SKM-1 (cell line): ENCODE measurements around the gene RAB44.

Experiments
- DNase-seq: peaks from one replicate; lab custom pipeline; 2025; ENCODE audit not compliant: unreplicated experiment; lab: John Stamatoyannopoulos, UW

Gene RAB44

DNA sequence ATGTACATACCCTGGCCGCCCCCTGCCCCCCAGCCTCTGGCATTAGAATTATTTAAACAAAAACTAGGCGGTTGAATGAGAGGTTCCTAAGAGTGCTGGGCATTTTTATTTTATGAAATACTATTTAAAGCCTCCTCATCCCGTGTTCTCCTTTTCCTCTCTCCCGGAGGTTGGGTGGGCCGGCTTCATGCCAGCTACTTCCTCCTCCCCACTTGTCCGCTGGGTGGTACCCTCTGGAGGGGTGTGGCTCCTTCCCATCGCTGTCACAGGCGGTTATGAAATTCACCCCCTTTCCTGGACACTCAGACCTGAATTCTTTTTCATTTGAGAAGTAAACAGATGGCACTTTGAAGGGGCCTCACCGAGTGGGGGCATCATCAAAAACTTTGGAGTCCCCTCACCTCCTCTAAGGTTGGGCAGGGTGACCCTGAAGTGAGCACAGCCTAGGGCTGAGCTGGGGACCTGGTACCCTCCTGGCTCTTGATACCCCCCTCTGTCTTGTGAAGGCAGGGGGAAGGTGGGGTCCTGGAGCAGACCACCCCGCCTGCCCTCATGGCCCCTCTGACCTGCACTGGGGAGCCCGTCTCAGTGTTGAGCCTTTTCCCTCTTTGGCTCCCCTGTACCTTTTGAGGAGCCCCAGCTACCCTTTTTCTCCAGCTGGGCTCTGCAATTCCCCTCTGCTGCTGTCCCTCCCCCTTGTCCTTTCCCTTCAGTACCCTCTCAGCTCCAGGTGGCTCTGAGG is 11.5 kb upstream of the RAB44 start:
- DNase-seq: no peak

DNA sequence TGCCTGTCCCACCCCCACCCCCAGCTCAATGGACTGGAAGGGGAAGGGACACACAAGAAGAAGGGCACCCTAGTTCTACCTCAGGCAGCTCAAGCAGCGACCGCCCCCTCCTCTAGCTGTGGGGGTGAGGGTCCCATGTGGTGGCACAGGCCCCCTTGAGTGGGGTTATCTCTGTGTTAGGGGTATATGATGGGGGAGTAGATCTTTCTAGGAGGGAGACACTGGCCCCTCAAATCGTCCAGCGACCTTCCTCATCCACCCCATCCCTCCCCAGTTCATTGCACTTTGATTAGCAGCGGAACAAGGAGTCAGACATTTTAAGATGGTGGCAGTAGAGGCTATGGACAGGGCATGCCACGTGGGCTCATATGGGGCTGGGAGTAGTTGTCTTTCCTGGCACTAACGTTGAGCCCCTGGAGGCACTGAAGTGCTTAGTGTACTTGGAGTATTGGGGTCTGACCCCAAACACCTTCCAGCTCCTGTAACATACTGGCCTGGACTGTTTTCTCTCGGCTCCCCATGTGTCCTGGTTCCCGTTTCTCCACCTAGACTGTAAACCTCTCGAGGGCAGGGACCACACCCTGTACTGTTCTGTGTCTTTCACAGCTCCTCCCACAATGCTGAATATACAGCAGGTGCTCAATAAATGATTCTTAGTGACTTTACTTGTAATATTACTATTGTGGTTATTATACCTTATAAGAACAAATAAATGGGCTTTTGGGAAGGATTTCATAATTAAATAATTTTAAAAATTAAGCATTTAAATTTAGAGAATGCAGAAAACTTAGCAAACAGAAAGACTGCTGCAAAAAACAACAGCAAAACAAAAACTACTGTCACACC is 10.7 kb upstream of the RAB44 start:
- no peak for DNase-seq

DNA sequence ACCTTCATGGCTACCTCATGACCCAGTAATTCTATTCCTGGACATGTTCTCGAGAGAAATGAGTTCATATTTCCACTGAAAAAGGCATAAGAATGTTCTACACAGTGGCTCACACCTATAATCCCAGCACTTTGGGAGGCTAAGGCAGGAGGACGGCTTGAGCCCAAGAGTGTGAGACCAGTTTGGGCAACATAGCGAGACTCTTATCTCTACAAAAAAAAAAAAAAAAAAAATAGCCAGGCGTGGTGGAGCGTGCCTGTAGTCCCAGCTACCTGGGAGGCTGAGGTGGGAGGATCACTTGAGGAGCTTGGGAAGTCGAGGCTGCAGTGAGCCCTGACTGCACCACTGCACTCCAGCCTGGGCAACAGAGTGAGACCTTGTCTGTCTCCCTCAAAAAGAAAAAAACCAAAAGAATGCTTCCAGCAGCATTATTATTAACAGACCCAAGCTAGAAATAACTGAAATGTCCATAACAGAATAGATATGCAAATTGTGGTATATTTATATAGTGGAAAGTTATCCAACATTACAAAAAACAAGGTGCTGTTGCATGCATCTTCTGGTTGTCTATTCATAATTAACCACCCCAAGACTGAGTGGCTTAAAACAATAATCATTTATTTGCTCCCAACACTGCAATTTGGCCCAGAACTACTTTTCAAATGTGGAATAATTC is 9.4 kb upstream of the RAB44 start:
- no peak for DNase-seq

- no peak for DNase-seq
Measured at GRCh38 chr6:36688739-36689075, 8.9 kb upstream of the RAB44 start.

- DNase-seq: no peak
Measured at GRCh38 chr6:36691011-36691410, 6.6 kb upstream of the RAB44 start.

DNA sequence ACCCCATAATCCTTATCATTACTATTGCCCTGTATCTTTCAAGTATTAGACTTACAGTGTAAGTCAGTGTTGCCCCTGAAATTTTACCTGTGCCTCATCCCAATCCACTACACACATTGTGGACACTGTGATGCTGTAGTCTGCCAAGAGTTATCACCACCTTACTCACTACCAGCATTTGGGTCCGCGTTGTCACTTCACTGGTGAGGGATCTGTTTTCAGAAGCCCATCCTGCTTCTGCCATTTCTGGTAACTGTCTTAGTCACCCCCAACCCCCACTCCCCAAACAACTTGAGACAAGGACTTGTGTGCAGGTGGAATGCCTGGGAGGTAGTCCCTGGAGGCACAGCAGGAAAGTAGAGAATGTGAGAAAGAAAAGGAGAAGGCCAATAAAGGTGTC is 6.0 kb upstream of the RAB44 start:
- DNase-seq: no peak

DNA sequence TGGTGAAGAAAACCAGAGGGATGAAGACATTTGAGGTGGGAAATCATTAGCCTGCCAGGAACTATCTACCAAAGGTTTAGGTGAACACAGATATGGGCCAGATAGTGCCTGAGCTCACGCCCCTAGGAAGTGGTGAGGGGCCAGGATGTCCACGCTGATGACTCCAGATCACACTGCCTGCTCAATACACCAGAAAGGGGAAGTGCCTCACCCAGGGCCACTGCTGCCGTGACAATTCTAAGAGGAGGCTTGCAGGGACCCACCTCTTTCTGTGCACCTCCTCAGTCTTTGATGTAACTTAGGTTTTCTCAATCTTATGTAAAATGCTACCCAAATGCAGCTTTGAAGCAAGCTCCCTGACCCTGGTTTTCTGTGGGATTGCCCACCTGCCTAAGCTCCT is 5.4 kb upstream of the RAB44 start:
- DNase-seq: peak; percentile 85

- DNase-seq: no peak
Measured at GRCh38 chr6:36692861-36693702, 4.5 kb upstream of the RAB44 start.

GRCh38 chr6:36694616-36695015 is 3.0 kb upstream of the RAB44 start:
- no peak for DNase-seq

- no peak for DNase-seq
Measured at GRCh38 chr6:36695414-36695813, 2.2 kb upstream of the RAB44 start.

GRCh38 chr6:36698196-36698595 is 570 bp downstream of the RAB44 start:
- no peak for DNase-seq

DNA sequence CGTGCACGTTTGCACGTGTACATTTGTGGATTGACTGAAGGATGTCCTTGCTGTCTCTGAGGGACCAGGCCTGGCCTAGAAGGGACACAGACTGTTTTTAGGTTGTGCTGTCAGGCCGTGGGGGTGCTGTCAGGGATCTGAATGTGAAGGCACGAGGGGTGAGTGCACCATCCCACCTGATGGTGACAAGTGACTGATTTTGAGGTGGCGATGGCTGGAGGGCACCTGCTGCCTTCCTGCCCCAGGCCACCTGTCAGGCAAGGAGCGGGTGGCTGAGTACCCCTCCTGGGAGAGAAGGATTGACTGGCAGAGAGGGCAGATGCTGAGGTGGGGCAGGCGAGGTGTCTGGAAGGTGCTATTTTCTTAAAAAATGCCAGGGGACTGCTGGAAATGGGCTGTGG is 1.2 kb downstream of the RAB44 start:
- DNase-seq: no peak

- DNase-seq: no peak
Measured at GRCh38 chr6:36699348-36699747, 1.7 kb downstream of the RAB44 start.

GRCh38 chr6:36700071-36700812 is 2.6 kb downstream of the RAB44 start:
- DNase-seq: no peak

DNA sequence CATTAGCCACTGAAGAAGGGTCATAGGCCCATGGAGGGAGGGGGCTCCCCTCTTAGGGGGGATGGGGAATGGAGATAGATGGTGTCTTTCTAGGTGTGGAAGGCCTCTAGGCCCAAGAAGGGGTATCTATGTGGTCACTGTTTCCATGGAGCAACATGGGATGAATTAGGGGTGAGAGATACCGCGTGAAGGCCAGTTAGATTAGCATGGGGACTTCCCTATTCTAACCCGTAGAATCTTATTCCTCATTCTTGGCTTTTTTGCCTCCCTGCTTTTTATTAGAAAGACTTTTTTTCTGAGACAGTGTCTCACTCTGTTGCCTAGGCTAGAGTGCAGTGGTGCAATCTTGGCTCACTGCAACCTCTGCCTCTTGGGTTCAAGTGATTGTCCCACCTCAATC is 3.2 kb downstream of the RAB44 start:
- peak; percentile 76 for DNase-seq

DNA sequence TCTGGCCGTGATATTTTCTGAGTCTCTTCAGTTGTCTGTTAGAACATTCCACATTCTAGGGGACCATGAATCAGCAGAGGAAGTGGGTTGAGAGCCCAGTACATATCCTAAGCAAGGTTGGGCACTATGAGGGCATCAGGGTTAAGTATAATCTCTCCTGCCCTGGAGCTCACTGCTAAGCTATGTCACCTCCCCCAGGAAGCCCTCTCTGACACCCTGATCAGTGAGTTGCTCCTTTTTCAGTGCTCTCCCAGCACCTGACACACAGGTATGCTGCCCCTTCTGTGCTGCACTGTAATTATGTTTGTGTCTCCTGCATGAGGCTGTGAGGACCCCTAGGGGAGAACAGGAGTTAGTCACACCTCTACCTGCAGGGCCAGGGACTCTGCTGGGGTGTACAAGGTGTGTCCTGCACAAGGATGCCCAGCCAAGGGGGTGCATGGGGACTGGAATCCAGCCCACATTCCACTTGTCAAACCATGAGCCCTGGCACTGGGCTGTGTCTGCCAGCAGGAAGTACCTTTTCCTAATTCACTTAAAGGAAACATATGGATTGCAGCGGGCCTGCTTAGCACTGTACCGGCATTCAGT is 3.9 kb downstream of the RAB44 start:
- DNase-seq: no peak

DNA sequence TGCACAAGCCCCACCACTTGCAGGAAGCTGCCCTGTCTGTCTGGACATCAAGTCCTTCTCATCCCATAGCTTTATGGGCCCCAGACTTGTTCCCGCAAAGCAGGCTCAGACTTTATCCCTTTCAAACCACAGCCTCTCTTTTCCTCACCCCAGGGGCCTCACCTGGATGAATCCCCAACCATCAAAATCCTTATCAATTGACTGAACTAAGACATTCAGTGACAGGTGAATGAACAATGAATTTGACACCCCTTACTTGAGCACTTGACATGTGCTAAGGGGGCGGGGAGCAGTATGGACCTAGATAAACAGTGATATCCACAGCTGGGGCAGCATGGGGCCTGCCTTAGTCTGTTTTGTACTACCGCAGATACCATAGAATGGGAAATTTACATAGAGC is 5.0 kb downstream of the RAB44 start:
- DNase-seq: no peak

DNA sequence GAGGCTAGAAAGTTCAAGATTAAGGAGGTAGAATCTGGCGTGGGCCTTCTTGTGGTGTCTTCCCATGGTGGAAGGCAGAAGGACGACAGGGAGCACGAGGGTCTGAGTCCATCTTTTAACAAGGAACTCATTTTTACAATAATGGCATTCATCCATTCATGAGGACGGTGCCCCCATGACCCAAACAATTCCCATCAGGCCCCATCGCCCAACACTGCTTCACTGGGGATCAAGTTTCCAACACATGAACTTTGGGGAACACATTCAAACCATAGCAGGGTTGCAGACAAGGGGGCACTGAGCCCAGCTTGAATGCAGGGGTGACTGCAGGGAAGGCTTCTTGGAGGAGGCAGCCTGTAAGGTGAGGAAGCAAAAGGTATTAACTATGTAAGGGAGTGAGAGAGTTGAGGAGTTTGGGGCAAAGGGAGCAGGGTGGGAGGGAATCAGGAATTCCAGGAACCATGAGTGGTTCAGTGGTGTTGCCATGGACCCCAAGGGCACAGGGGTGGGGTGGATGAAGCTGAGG is 5.5 kb downstream of the RAB44 start:
- no peak for DNase-seq

DNA sequence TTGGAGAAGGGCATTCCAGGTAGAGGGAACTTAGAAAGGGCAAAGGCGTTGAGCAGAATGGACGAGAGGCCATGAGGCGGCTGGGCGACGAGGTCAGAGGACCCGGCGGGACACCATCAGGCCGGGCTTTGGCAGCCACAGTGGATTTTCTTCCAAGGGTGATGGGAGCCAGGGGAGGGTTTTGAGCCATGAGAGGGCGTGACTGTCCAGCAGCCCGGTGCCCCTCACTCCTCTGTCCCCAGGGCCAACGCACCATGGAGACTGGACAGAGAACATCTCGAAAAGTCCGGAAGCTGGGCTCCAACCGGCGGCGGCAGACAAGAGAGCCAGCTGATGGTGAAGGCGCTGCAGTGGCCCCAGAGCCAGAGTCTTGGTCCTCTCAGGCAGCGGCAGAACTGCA is 6.4 kb downstream of the RAB44 start:
- DNase-seq: no peak
